GM12878 (cell line): ENCODE measurements around the gene RIC3. TPM values are rescaled to one million over a fixed set of nuclear protein-coding genes. Genes with fewer than 3 reads are reported as not detected.

Experiments used
- ATAC-seq: fragments of 200-7000 bp; cut with Tn5 transposase; 3 replicates; pipeline ENCODE4 v1.9.1; 2020; ENCODE audit warnings: mild to moderate bottlenecking, moderate library complexity
- BruUV-seq: library from RNA; stranded (reverse); fragments of 400-500 nt; replicated peaks from 2 replicates; lab custom pipeline; 2021; lab: Mats Ljungman, UMichigan
- CTCF ChIA-PET: fragments of 300-600 bp; sonication (Branson Sonifier 250); formaldehyde crosslinking; extraction: SDS; loops from one replicate; lab custom pipeline; 2021; ENCODE audit warnings: inconsistent platforms; lab: Yijun Ruan, JAX
- POLR2A ChIA-PET: fragments of 350-600 bp; formaldehyde crosslinking; extraction: SDS; loops from one replicate; lab custom pipeline; 2021; ENCODE audit warnings: inconsistent platforms; lab: Charles Lee
- RAD21 ChIA-PET: fragments of 300-600 bp; sonication (Branson Sonifier 250); formaldehyde crosslinking; loops from one replicate; lab custom pipeline; 2023; ENCODE audit warnings: antibody characterized with exemption; ENCODE audit not compliant: unreplicated experiment; lab: Charles Lee
- SMC1A ChIA-PET: fragments of 300-600 bp; sonication (Branson Sonifier 250); formaldehyde crosslinking; loops from one replicate; lab custom pipeline; 2023; ENCODE audit not compliant: unreplicated experiment, uncharacterized antibody; lab: Charles Lee
- DNase-seq: peaks from one replicate; pipeline ENCODE4 v3.0.0-alpha.2; 2011; ENCODE audit warnings: low read depth, low spot score
- FAIRE-seq: peaks from 3 replicates; lab custom pipeline; 2011; peaks lifted over from hg19 to GRCh38; lab: Jason Lieb, UNC
- H2AFZ ChIP-seq: 2 replicates; pipeline ENCODE4 v1.6.0; 2011; ENCODE audit warnings: low read depth, low read length, control low read depth; ENCODE audit not compliant: control insufficient read depth
- H3K27ac ChIP-seq: 2 replicates; pipeline ENCODE4 v1.5.1; 2011; ENCODE audit warnings: control low read depth; ENCODE audit not compliant: control insufficient read depth, insufficient read depth
- H3K27me3 ChIP-seq, 2 experiments: replicated peaks in 1 of 2; 2 replicates each; pipeline versions ENCODE4 v1.6.0 to v1.6.1; 2011; ENCODE audit warnings: low read length in 1 of 2; ENCODE audit not compliant: control insufficient read depth in 2 of 2, insufficient read depth in 2 of 2
- H3K36me3 ChIP-seq, 2 experiments: 2 replicates each; pipeline ENCODE4 v1.5.1; 2011; ENCODE audit warnings: low read length in 1 of 2; ENCODE audit not compliant: control insufficient read depth in 2 of 2, insufficient read depth in 2 of 2
- H3K4me1 ChIP-seq: 2 replicates; pipeline ENCODE4 v1.6.1; 2011; ENCODE audit warnings: mild to moderate bottlenecking, low read length, moderate library complexity, mixed read lengths; ENCODE audit not compliant: control insufficient read depth, insufficient read depth
- H3K4me2 ChIP-seq: 2 replicates; pipeline ENCODE4 v1.6.0; 2011; ENCODE audit warnings: control low read depth; ENCODE audit not compliant: control insufficient read depth, insufficient read depth
- H3K4me3 ChIP-seq: fragments of 200-600 bp; sonication (generic); 2 replicates; pipeline ENCODE4 v1.5.1; 2016
- H3K79me2 ChIP-seq: 2 replicates; pipeline ENCODE4 v1.6.0; 2011; ENCODE audit warnings: low read length; ENCODE audit not compliant: control insufficient read depth, insufficient read depth
- H3K9ac ChIP-seq: 2 replicates; pipeline ENCODE4 v1.8.0; 2011; ENCODE audit warnings: low read length, control low read depth, mixed read lengths; ENCODE audit not compliant: control insufficient read depth, insufficient read depth
- H3K9me3 ChIP-seq: replicated peaks from 3 replicates; pipeline ENCODE4 v1.5.1; 2011; ENCODE audit warnings: mild to moderate bottlenecking, low read length; ENCODE audit not compliant: control insufficient read depth, insufficient read depth
- H4K20me1 ChIP-seq: 2 replicates; pipeline ENCODE4 v1.6.0; 2011; ENCODE audit not compliant: control insufficient read depth, insufficient read depth
- JUND ChIP-seq: IDR thresholded peaks from 2 replicates; pipeline ENCODE4 v1.6.1; 2012; ENCODE audit warnings: low read depth, mild to moderate bottlenecking, low read length, improper control_type of control experiment, moderate library complexity
- RCOR1 ChIP-seq: conservative IDR thresholded peaks from 2 replicates; pipeline ENCODE4 v1.6.1; 2012; ENCODE audit warnings: low read depth, low read length, improper control_type of control experiment
- WGBS: methylation state at CpG from one replicate; pipeline ENCODE4 v1.1.6; 2016; ENCODE audit warnings: low lambda C conversion rate; ENCODE audit not compliant: insufficient replicate concordance, insufficient coverage; ENCODE audit errors: missing lambda C conversion rate; 5-methylcytosine and 5-hydroxymethylcytosine counted together
- in situ Hi-C: fragments of 300-500 bp; cut with MboI; formaldehyde crosslinking; loops from 9 replicates; pipeline ENCODE4 v1.14.3; 2018; ENCODE audit warnings: mixed read lengths
- intact Hi-C: fragments of 100-400 bp; cut with micrococcal nuclease; formaldehyde crosslinking; loops from one replicate; pipeline ENCODE4 v1.14.2; 2022; ENCODE audit not compliant: unreplicated experiment
- polyA plus RNA-seq, 11 experiments: library from polyadenylated mRNA; depleted of rRNA in 4 of 11; unstranded in 6 of 11; stranded (reverse) in 5 of 11; fragments of >200 nt; fragmentation: Nextera tagmentation in 4 of 11; fragmentation: Illumina TruSeq in 1 of 11; extraction: Ambion mirVana in 4 of 11; extraction: Trizol in 1 of 11; gene quantifications; 1 replicate in 1 of 11; 2 replicates in 10 of 11; pipeline versions ENCODE4 v1.2.1 to v1.2.3, GENCODE V29; 2011 to 2016; ENCODE audit warnings: inconsistent platforms in 2 of 11, missing spikeins in 2 of 11, low read depth in 1 of 11
- total RNA-seq, 4 experiments: library from RNA; depleted of rRNA in 3 of 4; stranded (reverse); fragments of >200 nt in 3 of 4; fragmentation: Illumina TruSeq in 1 of 4; extraction: Trizol in 1 of 4; gene quantifications; 2 replicates each; pipeline versions ENCODE4 v1.2.1 to v1.2.3, GENCODE V29; 2013 to 2021
- TF ChIP-seq, protein P1 (sequence below): fragments of 450-650 bp; IDR thresholded peaks from 2 replicates; pipeline ENCODE4 v1.6.1; 2017; ENCODE audit warnings: mild to moderate bottlenecking, low read depth, inconsistent platforms; ENCODE audit not compliant: poor library complexity, severe bottlenecking
- TF ChIP-seq, protein P2 (sequence below): fragments of 450-650 bp; IDR thresholded peaks from 2 replicates; pipeline ENCODE4 v1.6.1; 2017; ENCODE audit warnings: mild to moderate bottlenecking

RIC3 gene
- total and polyA plus RNA-seq, 10 of the 15 experiments (the other 5 are each of a cell fraction or from before 2014, with no cell fraction given): 0.90 to 8.9 (median 2.2) TPM

DNA sequence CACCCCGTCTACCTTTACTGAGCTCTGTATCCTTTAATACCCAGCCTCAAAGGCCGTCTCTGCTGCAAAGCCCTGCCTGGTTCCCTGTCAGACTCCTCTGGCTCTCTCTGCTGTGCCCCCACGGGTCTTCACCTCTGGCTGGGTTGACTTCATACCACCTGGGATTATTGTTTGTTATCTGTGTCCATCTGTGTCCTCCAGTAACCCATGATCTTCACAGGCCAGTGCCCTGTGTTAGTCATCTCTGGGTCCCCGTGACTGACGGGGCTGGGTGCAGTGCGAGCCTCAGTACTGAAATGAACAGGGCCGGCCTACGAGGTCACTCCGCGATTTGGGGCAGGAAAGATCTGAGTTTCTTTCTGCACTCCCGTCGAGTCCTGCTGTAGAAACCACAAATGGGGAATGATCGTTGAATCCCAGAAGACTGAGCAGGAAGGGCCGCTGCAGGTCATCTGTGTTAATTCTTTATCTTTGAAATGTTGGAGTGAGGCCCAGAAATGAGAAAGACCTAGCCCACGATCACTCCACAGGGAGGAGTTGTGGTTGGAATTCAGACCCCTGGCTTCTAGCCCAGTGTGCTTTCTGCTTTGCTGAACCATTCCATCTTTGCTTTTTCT, 100.1 kb downstream of the RIC3 start (continued):
- TF ChIP-seq, protein P1, sequence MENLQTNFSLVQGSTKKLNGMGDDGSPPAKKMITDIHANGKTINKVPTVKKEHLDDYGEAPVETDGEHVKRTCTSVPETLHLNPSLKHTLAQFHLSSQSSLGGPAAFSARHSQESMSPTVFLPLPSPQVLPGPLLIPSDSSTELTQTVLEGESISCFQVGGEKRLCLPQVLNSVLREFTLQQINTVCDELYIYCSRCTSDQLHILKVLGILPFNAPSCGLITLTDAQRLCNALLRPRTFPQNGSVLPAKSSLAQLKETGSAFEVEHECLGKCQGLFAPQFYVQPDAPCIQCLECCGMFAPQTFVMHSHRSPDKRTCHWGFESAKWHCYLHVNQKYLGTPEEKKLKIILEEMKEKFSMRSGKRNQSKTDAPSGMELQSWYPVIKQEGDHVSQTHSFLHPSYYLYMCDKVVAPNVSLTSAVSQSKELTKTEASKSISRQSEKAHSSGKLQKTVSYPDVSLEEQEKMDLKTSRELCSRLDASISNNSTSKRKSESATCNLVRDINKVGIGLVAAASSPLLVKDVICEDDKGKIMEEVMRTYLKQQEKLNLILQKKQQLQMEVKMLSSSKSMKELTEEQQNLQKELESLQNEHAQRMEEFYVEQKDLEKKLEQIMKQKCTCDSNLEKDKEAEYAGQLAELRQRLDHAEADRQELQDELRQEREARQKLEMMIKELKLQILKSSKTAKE: no peak
- no peak for TF ChIP-seq RCOR1

DNA sequence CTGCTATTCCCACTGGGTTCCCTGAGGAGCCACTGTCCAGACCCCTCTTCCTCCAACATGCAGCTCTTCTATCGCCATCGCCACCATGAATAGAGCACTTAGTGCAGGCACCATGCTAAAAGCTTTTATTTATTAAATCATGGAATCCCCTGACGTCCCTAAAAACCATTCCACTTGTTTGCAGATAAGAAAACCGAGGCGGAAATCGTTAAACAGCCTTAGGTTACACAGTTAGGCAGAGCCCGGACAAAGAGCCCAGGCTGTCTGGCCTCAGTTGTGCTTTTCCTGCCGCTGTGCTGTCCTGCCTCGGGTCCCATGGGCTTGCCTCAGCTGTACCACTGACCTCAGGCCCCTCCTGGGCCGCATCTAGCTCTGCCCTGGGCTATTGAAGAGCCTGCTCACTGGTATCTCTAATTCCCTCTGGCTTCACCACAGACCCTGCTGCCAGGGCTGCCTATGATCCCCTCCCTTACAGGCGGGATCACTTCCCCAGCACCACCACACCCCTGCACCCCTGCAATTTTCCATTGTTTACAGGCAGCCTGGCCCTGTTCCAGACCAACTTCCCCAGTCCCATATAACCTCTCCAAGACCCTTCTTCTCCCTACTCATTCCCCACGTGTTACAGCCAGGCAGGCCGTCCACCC, 100.8 kb downstream of the RIC3 start:
- Histone ChIP-seq H3K27ac (no peak overlapping the region), H3K9me3 (no peaks in the 10 kb centered on the region), H4K20me1 (no peaks in the 10 kb centered on the region), H3K4me1 (no peaks in the 10 kb centered on the region), H3K27me3 (peaks cover 2 to 7% of the 10 kb centered on the region in 2 experiments; a peak in 3 of 4 replicates), H2AFZ (no peak overlapping the region), H3K4me2 (no peak overlapping the region), H3K4me3 (no peak overlapping the region), H3K36me3 (no peaks in the 10 kb centered on the region), H3K79me2 (no peaks in the 10 kb centered on the region), H3K9ac (no peak overlapping the region)
- ChIA-PET RAD21 (no interaction called here), POLR2A (no interaction called here), CTCF (interaction anchor here (1.5 to 1.9 kb wide), 2 partner anchors 32 to 35 kb away, joined by 3 to 4 read pairs; no protein-coding TSS in a partner anchor), SMC1A (no interaction called here)
- no peak for DNase-seq
- intact Hi-C loops (no loop called here), in situ Hi-C loops (no loop called here)
- ATAC-seq: no peak
- TF ChIP-seq, protein P2, sequence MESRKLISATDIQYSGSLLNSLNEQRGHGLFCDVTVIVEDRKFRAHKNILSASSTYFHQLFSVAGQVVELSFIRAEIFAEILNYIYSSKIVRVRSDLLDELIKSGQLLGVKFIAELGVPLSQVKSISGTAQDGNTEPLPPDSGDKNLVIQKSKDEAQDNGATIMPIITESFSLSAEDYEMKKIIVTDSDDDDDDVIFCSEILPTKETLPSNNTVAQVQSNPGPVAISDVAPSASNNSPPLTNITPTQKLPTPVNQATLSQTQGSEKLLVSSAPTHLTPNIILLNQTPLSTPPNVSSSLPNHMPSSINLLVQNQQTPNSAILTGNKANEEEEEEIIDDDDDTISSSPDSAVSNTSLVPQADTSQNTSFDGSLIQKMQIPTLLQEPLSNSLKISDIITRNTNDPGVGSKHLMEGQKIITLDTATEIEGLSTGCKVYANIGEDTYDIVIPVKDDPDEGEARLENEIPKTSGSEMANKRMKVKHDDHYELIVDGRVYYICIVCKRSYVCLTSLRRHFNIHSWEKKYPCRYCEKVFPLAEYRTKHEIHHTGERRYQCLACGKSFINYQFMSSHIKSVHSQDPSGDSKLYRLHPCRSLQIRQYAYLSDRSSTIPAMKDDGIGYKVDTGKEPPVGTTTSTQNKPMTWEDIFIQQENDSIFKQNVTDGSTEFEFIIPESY: no peak
- TF ChIP-seq JUND: no peak
- FAIRE-seq: no peak
- 28% methylated on average over 12 of the region's 13 CpGs for WGBS
- BruUV-seq: no TSS peak
